GM19099 (cell line): Measurements from ENCODE around the gene KRT77.

Source experiments
- POLR2A ChIP-seq: IDR thresholded peaks from 3 replicates; pipeline ENCODE4 v1.6.1; 2011; ENCODE audit warnings: low read depth; ENCODE audit not compliant: insufficient read length; ENCODE audit errors: extremely low read depth

KRT77 gene

GRCh38 chr12:52703424-52703823 is at the start of gene KRT77:
KRT77 (minus strand) TSS chr12:52703524; CDS start chr12:52703434, 90 bp downstream.
- TF ChIP-seq POLR2A = no peak

- TF ChIP-seq POLR2A = no peak
These were observed 49.2 kb upstream of the KRT77 start for GRCh38 chr12:52752516-52752915.

GRCh38 chr12:52751795-52752194 is 48.5 kb upstream of the KRT77 start:
- TF ChIP-seq POLR2A = no peak

- no peak for TF ChIP-seq POLR2A
These were observed 46.5 kb upstream of the KRT77 start for GRCh38 chr12:52749827-52750226.

- no peak for TF ChIP-seq POLR2A
These were observed 45.3 kb upstream of the KRT77 start for GRCh38 chr12:52748578-52748977.

GRCh38 chr12:52745554-52745953 is 42.2 kb upstream of the KRT77 start:
- TF ChIP-seq POLR2A = no peak

- TF ChIP-seq POLR2A = no peak
These were observed 41.3 kb upstream of the KRT77 start for GRCh38 chr12:52744493-52745156.

GRCh38 chr12:52742822-52743457 is 39.6 kb upstream of the KRT77 start:
- no peak for TF ChIP-seq POLR2A

- TF ChIP-seq POLR2A = no peak
These were observed 38.9 kb upstream of the KRT77 start for GRCh38 chr12:52742196-52742580.

GRCh38 chr12:52741375-52742195 is 38.3 kb upstream of the KRT77 start:
- no peak for TF ChIP-seq POLR2A

- TF ChIP-seq POLR2A = no peak
These were observed 37.3 kb upstream of the KRT77 start for GRCh38 chr12:52740584-52740983.

GRCh38 chr12:52739963-52740362 is 36.6 kb upstream of the KRT77 start:
- no peak for TF ChIP-seq POLR2A

- TF ChIP-seq POLR2A = no peak
These were observed 32.7 kb upstream of the KRT77 start for GRCh38 chr12:52735816-52736632.

GRCh38 chr12:52735106-52735505 is 31.8 kb upstream of the KRT77 start:
- TF ChIP-seq POLR2A = no peak

GRCh38 chr12:52730793-52731192 is 27.5 kb upstream of the KRT77 start:
- TF ChIP-seq POLR2A = no peak
